ENCODE results near the gene PQBP1.

Gene PQBP1

GRCh38 chrX:48920718-48921104 is 23.0 kb downstream of the PQBP1 start:
- no peak for DNase-seq (ENCODE audit: low read depth, low spot score)

- DNase-seq (ENCODE audit: low read depth, low spot score) = no peak
Measured at GRCh38 chrX:48923771-48924170, 26.0 kb downstream of the PQBP1 start.

- DNase-seq (ENCODE audit: low read depth, low spot score) = no peak
Measured at GRCh38 chrX:48924270-48924669, 26.5 kb downstream of the PQBP1 start.

GRCh38 chrX:48927123-48927522 is 29.4 kb downstream of the PQBP1 start:
- no peak for DNase-seq (ENCODE audit: low read depth, low spot score)

- DNase-seq (ENCODE audit: low read depth, low spot score) = no peak
Measured at GRCh38 chrX:48927736-48928382, 30.1 kb downstream of the PQBP1 start.

- DNase-seq (ENCODE audit: low read depth, low spot score) = no peak
Measured at GRCh38 chrX:48933757-48934156, 36.0 kb downstream of the PQBP1 start.

GRCh38 chrX:48934581-48935300 is 37.0 kb downstream of the PQBP1 start:
- no peak for DNase-seq (ENCODE audit: low read depth, low spot score)

- no peak for DNase-seq (ENCODE audit: low read depth, low spot score)
Measured at GRCh38 chrX:48935301-48935670, 37.6 kb downstream of the PQBP1 start.

GRCh38 chrX:48936429-48937053 is 38.8 kb downstream of the PQBP1 start:
- DNase-seq (ENCODE audit: low read depth, low spot score) = no peak

- no peak for DNase-seq (ENCODE audit: low read depth, low spot score)
Measured at GRCh38 chrX:48937054-48937907, 39.6 kb downstream of the PQBP1 start.

GRCh38 chrX:48938721-48939425 is 41.1 kb downstream of the PQBP1 start:
- no peak for DNase-seq (ENCODE audit: low read depth, low spot score)

- DNase-seq (ENCODE audit: low read depth, low spot score) = no peak
Measured at GRCh38 chrX:48939524-48940228, 41.9 kb downstream of the PQBP1 start.

GRCh38 chrX:48940404-48940955 is 42.8 kb downstream of the PQBP1 start:
- no peak for DNase-seq (ENCODE audit: low read depth, low spot score)

- DNase-seq (ENCODE audit: low read depth, low spot score) = no peak
Measured at GRCh38 chrX:48942895-48943294, 45.2 kb downstream of the PQBP1 start.

GRCh38 chrX:48945517-48946348 is 48.0 kb downstream of the PQBP1 start:
- DNase-seq (ENCODE audit: low read depth, low spot score) = no peak

GRCh38 chrX:48948589-48948988 is 50.9 kb downstream of the PQBP1 start:
- no peak for DNase-seq (ENCODE audit: low read depth, low spot score)
